GM12878 (cell line): ENCODE results near the gene PROX1. TPM values are rescaled to one million over a fixed set of nuclear protein-coding genes. Genes with fewer than 3 reads are reported as not detected.

Experiments used
- ATAC-seq: fragments of 200-7000 bp; cut with Tn5 transposase; 3 replicates; pipeline ENCODE4 v1.9.1; 2020; ENCODE audit warnings: mild to moderate bottlenecking, moderate library complexity
- BruUV-seq: library from RNA; stranded (reverse); fragments of 400-500 nt; replicated peaks from 2 replicates; lab custom pipeline; 2021; lab: Mats Ljungman, UMichigan
- CTCF ChIA-PET: fragments of 300-600 bp; sonication (Branson Sonifier 250); formaldehyde crosslinking; extraction: SDS; loops from one replicate; lab custom pipeline; 2021; ENCODE audit warnings: inconsistent platforms; lab: Yijun Ruan, JAX
- POLR2A ChIA-PET: fragments of 350-600 bp; formaldehyde crosslinking; extraction: SDS; loops from one replicate; lab custom pipeline; 2021; ENCODE audit warnings: inconsistent platforms; lab: Charles Lee
- RAD21 ChIA-PET: fragments of 300-600 bp; sonication (Branson Sonifier 250); formaldehyde crosslinking; loops from one replicate; lab custom pipeline; 2023; ENCODE audit warnings: antibody characterized with exemption; ENCODE audit not compliant: unreplicated experiment; lab: Charles Lee
- SMC1A ChIA-PET: fragments of 300-600 bp; sonication (Branson Sonifier 250); formaldehyde crosslinking; loops from one replicate; lab custom pipeline; 2023; ENCODE audit not compliant: unreplicated experiment, uncharacterized antibody; lab: Charles Lee
- DNase-seq: peaks from one replicate; pipeline ENCODE4 v3.0.0-alpha.2; 2011; ENCODE audit warnings: low read depth, low spot score
- FAIRE-seq: peaks from 3 replicates; lab custom pipeline; 2011; peaks lifted over from hg19 to GRCh38; lab: Jason Lieb, UNC
- H2AFZ ChIP-seq: 2 replicates; pipeline ENCODE4 v1.6.0; 2011; ENCODE audit warnings: low read depth, low read length, control low read depth; ENCODE audit not compliant: control insufficient read depth
- H3K27ac ChIP-seq: 2 replicates; pipeline ENCODE4 v1.5.1; 2011; ENCODE audit warnings: control low read depth; ENCODE audit not compliant: control insufficient read depth, insufficient read depth
- H3K27me3 ChIP-seq, 2 experiments: replicated peaks in 1 of 2; 2 replicates each; pipeline versions ENCODE4 v1.6.0 to v1.6.1; 2011; ENCODE audit warnings: low read length in 1 of 2; ENCODE audit not compliant: control insufficient read depth in 2 of 2, insufficient read depth in 2 of 2
- H3K36me3 ChIP-seq, 2 experiments: 2 replicates each; pipeline ENCODE4 v1.5.1; 2011; ENCODE audit warnings: low read length in 1 of 2; ENCODE audit not compliant: control insufficient read depth in 2 of 2, insufficient read depth in 2 of 2
- H3K4me1 ChIP-seq: 2 replicates; pipeline ENCODE4 v1.6.1; 2011; ENCODE audit warnings: mild to moderate bottlenecking, low read length, moderate library complexity, mixed read lengths; ENCODE audit not compliant: control insufficient read depth, insufficient read depth
- H3K4me2 ChIP-seq: 2 replicates; pipeline ENCODE4 v1.6.0; 2011; ENCODE audit warnings: control low read depth; ENCODE audit not compliant: control insufficient read depth, insufficient read depth
- H3K4me3 ChIP-seq: fragments of 200-600 bp; sonication (generic); 2 replicates; pipeline ENCODE4 v1.5.1; 2016
- H3K79me2 ChIP-seq: 2 replicates; pipeline ENCODE4 v1.6.0; 2011; ENCODE audit warnings: low read length; ENCODE audit not compliant: control insufficient read depth, insufficient read depth
- H3K9ac ChIP-seq: 2 replicates; pipeline ENCODE4 v1.8.0; 2011; ENCODE audit warnings: low read length, control low read depth, mixed read lengths; ENCODE audit not compliant: control insufficient read depth, insufficient read depth
- H3K9me3 ChIP-seq: replicated peaks from 3 replicates; pipeline ENCODE4 v1.5.1; 2011; ENCODE audit warnings: mild to moderate bottlenecking, low read length; ENCODE audit not compliant: control insufficient read depth, insufficient read depth
- H4K20me1 ChIP-seq: 2 replicates; pipeline ENCODE4 v1.6.0; 2011; ENCODE audit not compliant: control insufficient read depth, insufficient read depth
- CHD4 ChIP-seq: fragments of 200-600 bp; sonication (generic); IDR thresholded peaks from 2 replicates; pipeline ENCODE4 v1.6.1; 2016; ENCODE audit warnings: mild to moderate bottlenecking
- E4F1 ChIP-seq: fragments of 450-650 bp; IDR thresholded peaks from 2 replicates; pipeline ENCODE4 v1.6.1; 2018; ENCODE audit warnings: borderline replicate concordance, mild to moderate bottlenecking; ENCODE audit not compliant: partially characterized antibody
- EGR1 ChIP-seq, 2 experiments: IDR thresholded peaks; 1 replicate in 1 of 2; 2 replicates in 1 of 2; pipeline ENCODE4 v1.6.1; 2011 to 2012; ENCODE audit warnings: low read depth in 2 of 2, low read length in 2 of 2, borderline replicate concordance in 1 of 2, mild to moderate bottlenecking in 1 of 2, moderate library complexity in 1 of 2
- EZH2 ChIP-seq: IDR thresholded peaks from 2 replicates; pipeline ENCODE4 v1.6.1; 2012; ENCODE audit warnings: low read depth, mild to moderate bottlenecking, control low read depth, inconsistent platforms, low read length, borderline replicate concordance; ENCODE audit not compliant: control insufficient read depth
- GABPA ChIP-seq: IDR thresholded peaks from 2 replicates; pipeline ENCODE4 v1.6.1; 2014; ENCODE audit warnings: antibody characterized with exemption, low read depth, mild to moderate bottlenecking, inconsistent platforms
- HDGF ChIP-seq: fragments of 450-650 bp; IDR thresholded peaks from 2 replicates; pipeline ENCODE4 v1.6.1; 2016; ENCODE audit warnings: antibody characterized with exemption
- JUND ChIP-seq: IDR thresholded peaks from 2 replicates; pipeline ENCODE4 v1.6.1; 2012; ENCODE audit warnings: low read depth, mild to moderate bottlenecking, low read length, improper control_type of control experiment, moderate library complexity
- KLF5 ChIP-seq: fragments of 450-650 bp; IDR thresholded peaks from 2 replicates; pipeline ENCODE4 v1.6.1; 2014; ENCODE audit warnings: mild to moderate bottlenecking; ENCODE audit not compliant: partially characterized antibody
- MAX ChIP-seq: IDR thresholded peaks from 2 replicates; pipeline ENCODE4 v1.6.1; 2012; ENCODE audit warnings: low read depth, low read length, improper control_type of control experiment
- MYB ChIP-seq: fragments of 150-350 bp; IDR thresholded peaks from 2 replicates; pipeline ENCODE4 v1.6.1; 2014; ENCODE audit warnings: mild to moderate bottlenecking, low read depth, low read length, borderline replicate concordance
- RELA ChIP-seq: fragments of 450-650 bp; IDR thresholded peaks from 2 replicates; pipeline ENCODE4 v1.8.0; 2014; ENCODE audit warnings: borderline replicate concordance; ENCODE audit not compliant: partially characterized antibody
- SIN3A ChIP-seq: IDR thresholded peaks from 2 replicates; pipeline ENCODE4 v1.6.1; 2012; ENCODE audit warnings: low read depth, low read length, improper control_type of control experiment
- SIX5 ChIP-seq: IDR thresholded peaks from 2 replicates; pipeline ENCODE4 v1.6.1; 2011; ENCODE audit warnings: mild to moderate bottlenecking, low read depth, low read length, moderate library complexity; ENCODE audit not compliant: severe bottlenecking
- SMARCA5 ChIP-seq: fragments of 450-650 bp; IDR thresholded peaks from 2 replicates; pipeline ENCODE4 v1.6.1; 2017; ENCODE audit warnings: mild to moderate bottlenecking
- SP1 ChIP-seq: IDR thresholded peaks from one replicate; pipeline ENCODE4 v1.6.1; 2011; ENCODE audit warnings: low read depth, low read length
- STAT1 ChIP-seq: fragments of 450-650 bp; conservative IDR thresholded peaks from 2 replicates; pipeline ENCODE4 v1.6.1; 2014; ENCODE audit warnings: antibody characterized with exemption, mild to moderate bottlenecking
- ZBTB4 ChIP-seq: fragments of 450-650 bp; formaldehyde crosslinking; IDR thresholded peaks from 2 replicates; pipeline ENCODE4 v1.4.0; 2022; ENCODE audit warnings: mild to moderate bottlenecking, moderate library complexity
- ZNF207 ChIP-seq: fragments of 450-650 bp; IDR thresholded peaks from 2 replicates; pipeline ENCODE4 v1.6.1; 2014; ENCODE audit warnings: antibody characterized with exemption, mild to moderate bottlenecking, borderline replicate concordance
- WGBS: methylation state at CpG from one replicate; pipeline ENCODE4 v1.1.6; 2016; ENCODE audit warnings: low lambda C conversion rate; ENCODE audit not compliant: insufficient replicate concordance, insufficient coverage; ENCODE audit errors: missing lambda C conversion rate; 5-methylcytosine and 5-hydroxymethylcytosine counted together
- in situ Hi-C: fragments of 300-500 bp; cut with MboI; formaldehyde crosslinking; loops from 9 replicates; pipeline ENCODE4 v1.14.3; 2018; ENCODE audit warnings: mixed read lengths
- intact Hi-C: fragments of 100-400 bp; cut with micrococcal nuclease; formaldehyde crosslinking; loops from one replicate; pipeline ENCODE4 v1.14.2; 2022; ENCODE audit not compliant: unreplicated experiment
- polyA plus RNA-seq, 11 experiments: library from polyadenylated mRNA; depleted of rRNA in 4 of 11; unstranded in 6 of 11; stranded (reverse) in 5 of 11; fragments of >200 nt; fragmentation: Nextera tagmentation in 4 of 11; fragmentation: Illumina TruSeq in 1 of 11; extraction: Ambion mirVana in 4 of 11; extraction: Trizol in 1 of 11; gene quantifications; 1 replicate in 1 of 11; 2 replicates in 10 of 11; pipeline versions ENCODE4 v1.2.1 to v1.2.3, GENCODE V29; 2011 to 2016; ENCODE audit warnings: inconsistent platforms in 2 of 11, missing spikeins in 2 of 11, low read depth in 1 of 11
- total RNA-seq, 4 experiments: library from RNA; depleted of rRNA in 3 of 4; stranded (reverse); fragments of >200 nt in 3 of 4; fragmentation: Illumina TruSeq in 1 of 4; extraction: Trizol in 1 of 4; gene quantifications; 2 replicates each; pipeline versions ENCODE4 v1.2.1 to v1.2.3, GENCODE V29; 2013 to 2021

PROX1 gene
- total and polyA plus RNA-seq, 10 of the 15 experiments (the other 5 are each of a cell fraction or from before 2014, with no cell fraction given): under 0.01 to 0.44 (median 0.03) TPM; not detected in 4

GRCh38 chr1:214071469-214071868, 83.7 kb downstream of the PROX1 start (continued):
- TF ChIP-seq SP1 (no peak), EZH2 (no peak), MYB (no peak), HDGF (no peak), MAX (no peak), SIN3A (no peak), EGR1 (IDR thresholded peaks at IDR 0.05; ENCODE audit: borderline replicate concordance in 1 of 2, low read depth in 2 of 2, low read length in 2 of 2) (no peak), KLF5 (no peak), STAT1 (no peak), SIX5 (no peak), ZNF207 (no peak), SMARCA5 (no peak), GABPA (no peak), JUND (no peak)

- Histone ChIP-seq H2AFZ (no peak overlapping the region), H3K9ac (no peak overlapping the region), H3K79me2 (no peaks in the 10 kb centered on the region), H3K4me1 (no peaks in the 10 kb centered on the region), H3K4me2 (no peak overlapping the region), H3K27me3 (no peaks in the 10 kb centered on the region; a peak in 2 of 4 replicates), H3K27ac (no peak overlapping the region), H3K36me3 (no peaks in the 10 kb centered on the region), H3K9me3 (no peaks in the 10 kb centered on the region), H3K4me3 (no peak overlapping the region), H4K20me1 (no peaks in the 10 kb centered on the region)
- SMC1A ChIA-PET: no interaction called here
- BruUV-seq: no TSS peak
- RAD21 ChIA-PET: no interaction called here
- POLR2A ChIA-PET: no interaction called here
- FAIRE-seq (no peak), DNase-seq (no peak), ATAC-seq (no peak)
- CTCF ChIA-PET: interaction anchor here (0.6 kb wide), 1 partner anchor 15 kb away, joined by 3 read pairs; no protein-coding TSS in a partner anchor
- intact Hi-C loops: no loop called here
- in situ Hi-C loops: no loop called here
- WGBS: 30% methylated on average over 10 of the region's 10 CpGs
- TF ChIP-seq E4F1 (no peak), ZBTB4 (CRISPR knock-in tag) (no peak), RELA (no peak), CHD4 (no peak)
These were observed 84.8 kb downstream of the PROX1 start for GRCh38 chr1:214072426-214073157.
